OCI-LY7 (cell line): ENCODE measurements around the gene DIP2C.

ENCODE experiments used
- CTCF ChIP-seq: fragments of 200-600 bp; sonication (generic); conservative IDR thresholded peaks from 2 replicates; pipeline ENCODE4 v1.5.1; 2014; ENCODE audit warnings: mild to moderate bottlenecking, antibody characterized with exemption, low read length, moderate library complexity, mixed read lengths
- EZH2phosphoT487 ChIP-seq: fragments of 200-600 bp; sonication (generic); IDR thresholded peaks from 2 replicates; pipeline ENCODE4 v1.6.1; 2018; ENCODE audit warnings: low read depth, borderline replicate concordance, mild to moderate bottlenecking, mixed run types, antibody characterized with exemption, low read length, moderate library complexity, mixed read lengths

GRCh38 chr10:405648-406047, 283.8 kb downstream of the DIP2C start:
- TF ChIP-seq CTCF (no peak), EZH2phosphoT487 (no peak)
